CD4-positive, alpha-beta T cell treated with Interferon gamma for 1 hour (primary cell): ENCODE data around the gene USP48.
"Not testable (repeated sequence)": the region's sequence is repeated elsewhere in the genome, so short reads cannot be mapped to it uniquely, and the experiment has no call there.

Experiments used
- DNase-seq: peaks from one replicate; pipeline ENCODE4 v3.0.0-alpha.2; 2020

The USP48 gene

DNA sequence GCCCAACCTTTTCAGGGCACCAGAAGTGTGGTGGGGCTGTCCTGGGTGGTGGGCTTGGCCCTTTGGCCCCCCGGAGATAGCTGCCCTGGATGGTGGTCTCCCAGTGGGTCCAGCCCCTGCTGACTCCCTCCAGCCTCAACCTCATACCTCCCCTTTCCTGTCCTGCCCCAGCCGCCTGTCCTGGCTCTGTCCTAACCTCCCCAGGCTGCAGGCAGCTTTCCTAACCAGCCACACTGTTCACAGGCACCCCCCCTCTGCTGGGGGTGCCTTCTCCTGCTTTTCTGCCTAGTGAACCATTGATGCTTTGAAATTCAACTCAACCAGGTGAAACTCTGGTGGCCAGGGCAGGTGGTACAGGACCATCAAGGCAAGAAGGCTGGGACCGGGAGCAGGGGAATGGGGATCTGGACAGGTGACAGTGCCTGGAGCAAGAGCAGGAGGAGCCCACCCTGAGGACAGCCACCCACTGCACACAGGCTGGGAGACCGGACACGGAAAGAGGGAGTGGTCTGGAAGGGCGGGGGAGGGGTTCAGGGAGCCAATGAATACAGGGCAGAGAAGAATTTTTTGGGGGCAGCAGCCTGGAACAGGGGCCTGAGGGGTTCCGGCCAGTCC lies 149.7 kb downstream of the USP48 start:
- no peak for DNase-seq

DNA sequence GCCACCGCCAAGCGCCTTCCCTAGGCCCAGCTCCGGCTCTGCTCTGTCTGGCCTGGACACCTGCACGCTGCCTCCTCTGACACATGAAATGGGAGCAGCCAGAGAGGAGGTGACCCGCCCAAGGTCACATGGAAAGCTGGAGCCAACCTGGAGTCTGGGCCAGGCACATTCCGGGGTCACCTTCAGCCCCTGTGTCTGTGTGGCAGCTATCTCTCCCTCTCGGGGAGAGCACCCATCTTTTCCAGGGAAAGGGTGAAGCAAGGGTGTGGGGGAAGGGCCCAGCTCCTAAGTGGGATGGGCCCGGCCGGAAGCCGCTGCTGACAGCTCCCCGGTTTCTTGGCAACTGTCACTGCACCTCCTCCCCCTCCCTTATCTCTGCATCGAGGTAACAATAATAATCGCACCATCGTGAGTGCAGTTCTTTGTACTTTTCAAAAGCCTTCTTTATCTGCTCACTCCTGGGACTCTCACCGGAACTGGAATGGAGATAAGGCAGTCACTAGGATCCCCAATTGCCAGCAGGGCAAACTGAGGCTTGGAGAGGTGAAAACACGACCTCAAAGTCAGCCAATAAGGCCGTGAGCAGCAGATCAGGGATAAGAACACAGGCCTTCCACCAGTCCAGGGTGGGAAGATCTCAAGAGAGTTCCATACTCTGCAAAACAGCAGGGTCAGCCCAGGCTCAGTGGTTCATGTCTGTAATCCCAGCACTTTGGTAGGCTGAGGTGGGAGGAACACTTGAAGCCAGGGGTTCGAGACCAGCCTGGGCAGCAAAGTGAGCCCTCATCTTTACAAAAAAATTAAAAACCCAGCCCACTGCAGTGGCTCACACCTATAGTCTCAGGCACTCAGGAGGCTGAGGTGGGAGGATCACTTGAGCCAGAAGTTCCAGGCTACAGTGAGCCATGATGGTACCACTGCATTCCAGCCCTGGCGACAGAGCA lies 150.7 kb downstream of the USP48 start:
- no peak for DNase-seq

DNA sequence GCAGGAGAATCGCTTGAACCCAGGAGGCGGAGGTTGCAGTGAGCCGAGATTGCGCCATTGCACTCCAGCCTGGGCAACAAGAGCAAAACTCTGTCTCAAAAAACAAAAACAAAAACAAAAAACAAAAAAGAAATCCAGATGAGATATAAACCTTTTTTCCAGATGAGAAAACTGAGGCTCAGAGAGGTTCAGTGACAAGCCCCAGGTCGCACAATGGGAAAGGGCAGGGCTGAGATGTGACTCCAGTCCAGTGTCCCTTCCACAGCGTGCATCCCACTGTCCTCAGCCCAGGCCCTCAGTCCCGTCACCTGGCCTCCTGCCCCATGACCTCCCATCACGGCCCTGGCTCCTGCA lies 151.4 kb downstream of the USP48 start:
- DNase-seq, result not testable (repeated sequence)

DNA sequence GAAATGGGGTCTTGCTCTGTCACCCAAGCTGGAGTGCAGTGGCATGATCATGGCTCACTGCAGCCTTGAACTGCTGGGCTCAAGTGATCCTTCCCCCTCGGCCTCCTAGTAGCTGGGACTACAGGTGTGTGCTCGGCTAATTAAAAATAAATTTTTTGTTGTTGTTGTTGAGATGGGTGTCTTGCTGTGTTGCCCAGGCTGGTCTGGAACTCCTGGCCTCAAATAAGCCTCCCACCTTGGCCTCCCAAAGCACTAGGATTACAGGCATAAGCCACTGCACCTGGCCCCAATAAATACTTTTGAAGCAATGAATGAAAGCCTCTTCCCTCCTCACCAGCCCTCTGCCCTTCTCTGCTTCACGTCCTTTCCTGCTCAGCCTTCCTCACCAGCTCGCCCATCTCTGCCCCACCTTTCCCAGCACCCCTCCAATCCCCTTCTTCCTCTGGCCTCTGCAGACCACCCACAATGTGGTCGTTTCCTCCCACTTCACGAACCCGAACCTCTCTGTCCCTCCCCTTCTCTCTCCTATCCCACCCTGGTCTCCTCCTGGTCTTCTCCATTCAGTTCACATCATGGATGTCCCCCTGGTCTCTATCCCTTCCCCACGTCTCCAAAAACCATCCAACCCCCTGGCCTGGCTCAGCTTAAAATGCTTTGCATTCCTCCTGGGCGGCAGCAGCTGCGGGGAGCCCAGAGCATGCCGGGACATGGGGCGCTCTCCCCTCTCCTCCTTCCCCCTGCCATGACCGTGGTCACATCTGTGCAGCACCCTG lies 152.2 kb downstream of the USP48 start:
- no peak for DNase-seq

DNA sequence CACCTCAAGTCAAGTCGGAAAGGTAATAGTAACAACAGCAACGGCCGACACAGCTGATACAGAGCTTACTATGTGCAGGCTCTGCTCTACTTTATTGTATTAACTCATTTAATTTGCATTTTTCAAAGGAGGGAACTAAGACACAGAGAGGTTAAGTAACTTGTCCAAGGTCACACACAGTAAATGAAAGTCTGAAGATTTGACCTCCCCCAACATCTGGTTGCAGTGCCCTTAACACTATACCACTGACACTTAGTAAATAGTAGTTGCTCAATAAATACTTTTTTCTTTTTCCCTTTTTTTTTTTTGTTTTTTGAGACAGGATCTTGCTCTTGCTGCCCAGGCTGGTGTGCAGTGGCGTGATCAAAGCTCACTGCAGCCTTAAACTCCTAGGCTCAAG lies 153.0 kb downstream of the USP48 start:
- DNase-seq, result no peak

DNA sequence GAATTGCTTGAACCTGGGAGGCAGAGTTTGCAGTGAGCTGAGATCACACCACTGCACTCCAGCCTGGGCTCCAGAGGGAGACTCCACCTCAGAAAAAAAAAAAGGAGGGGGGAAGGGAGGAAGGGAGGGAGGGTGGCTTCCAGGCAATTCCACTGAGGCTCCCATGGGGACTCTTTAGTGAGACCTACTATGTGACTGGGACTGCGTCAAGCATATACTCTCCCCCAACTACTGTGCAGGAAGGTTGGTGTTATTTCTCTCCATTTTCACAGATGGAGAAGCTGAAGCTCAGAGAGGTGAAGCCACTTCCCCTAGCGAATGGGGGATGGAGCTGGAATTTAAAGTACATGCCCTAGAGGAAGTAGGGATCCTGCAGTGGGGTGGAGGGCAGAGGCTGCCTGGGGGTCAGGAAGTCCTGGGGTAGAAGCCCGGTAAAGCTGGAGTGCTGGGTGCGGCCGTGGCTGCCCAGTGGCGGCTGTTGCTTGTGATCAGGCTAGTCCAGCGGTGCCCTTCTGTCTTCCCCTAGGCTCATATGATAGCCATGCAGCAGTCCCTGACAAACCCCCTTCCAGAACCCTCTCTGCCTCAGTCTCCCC lies 154.1 kb downstream of the USP48 start:
- no peak for DNase-seq
